ENCODE measurements around the gene KLRD1.

DNA sequence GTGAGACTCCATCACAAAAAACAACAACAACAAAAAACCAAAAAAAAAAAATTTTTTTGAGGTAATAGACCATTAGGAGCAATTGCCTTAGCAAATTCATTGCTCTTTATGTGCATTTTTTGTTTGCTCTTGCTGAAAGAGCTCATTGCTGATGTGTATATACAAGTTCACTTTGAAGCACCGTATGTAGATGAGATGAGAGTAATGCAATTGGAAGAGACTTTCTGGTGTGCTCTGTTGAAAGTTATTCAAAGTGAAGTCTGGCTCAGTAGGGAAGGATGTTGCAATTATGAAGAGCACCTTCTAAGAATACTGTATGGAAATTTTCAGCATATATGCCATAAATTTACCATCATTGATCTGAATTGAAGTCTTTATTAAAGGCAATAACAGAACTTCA lies 46.7 kb upstream of the KLRD1 start:
- TF ChIP-seq CTCF (conservative IDR thresholded peaks at IDR 0.05; ENCODE audit: low read depth, low read length) = no peak
- no peak for TF ChIP-seq EZH2phosphoT487 (IDR thresholded peaks at IDR 0.05; ENCODE audit: borderline replicate concordance, low read length)
- no peak for TF ChIP-seq EZH2 (IDR thresholded peaks at IDR 0.05; ENCODE audit: low read length, unreplicated experiment)
